ENCODE results near the gene XXYLT1. TPM values are rescaled to one million over a fixed set of nuclear protein-coding genes. Genes with fewer than 3 reads are reported as not detected.

The XXYLT1 gene
- total RNA-seq, 1 donor from 2014 or later: 13.6 TPM

DNA sequence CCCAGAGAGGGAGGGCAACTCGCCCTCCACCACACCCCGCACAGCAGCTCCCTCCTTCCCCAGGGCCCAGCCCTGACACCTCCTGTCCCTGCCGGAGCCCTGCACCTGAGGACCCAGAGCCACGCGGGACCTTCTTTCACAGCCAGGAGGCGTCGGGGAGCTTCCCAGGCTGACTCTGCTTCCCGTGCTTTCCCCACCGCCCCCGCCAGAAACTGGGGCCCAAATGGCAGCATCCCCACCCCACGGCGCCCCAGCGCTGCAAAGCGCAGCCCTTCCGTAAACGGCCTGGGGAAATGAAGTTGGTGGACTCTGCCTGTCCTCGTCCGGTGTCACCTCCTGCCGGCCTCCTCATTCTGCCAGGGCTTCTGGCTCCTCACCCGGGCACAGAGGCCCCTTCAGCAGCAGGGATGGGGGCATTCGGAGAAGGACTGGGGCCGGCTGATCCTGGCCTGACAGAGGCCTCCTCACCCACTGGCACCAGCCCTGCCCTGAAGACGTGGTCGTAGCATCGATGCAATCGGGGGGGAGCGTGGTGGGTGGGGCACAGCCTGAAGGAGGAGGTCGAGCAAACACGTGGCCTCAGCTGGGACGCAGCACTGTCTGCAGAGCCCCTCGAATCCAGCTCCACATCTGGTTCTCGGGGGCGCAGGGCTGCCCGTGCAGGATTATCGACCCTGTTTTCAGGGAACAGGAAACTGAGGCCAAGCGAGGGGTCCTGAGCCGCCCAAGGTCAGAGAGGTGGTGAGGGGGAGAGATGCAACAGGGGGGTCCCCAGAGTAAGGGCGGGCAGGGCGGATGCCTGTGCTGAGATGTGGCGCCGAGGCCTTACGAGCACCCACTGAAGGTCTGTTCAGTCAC lies 235.4 kb downstream of the XXYLT1 start:
- H3K27me3 ChIP-seq (ENCODE audit: control insufficient read depth in 3 of 3, insufficient read depth in 3 of 3, low read length in 3 of 3): peaks cover 0 to 3% (median 0%) of the 10 kb centered on the region in 3 donors
- no peaks in the 10 kb centered on the region for H3K9me3 ChIP-seq (ENCODE audit: control insufficient read depth in 3 of 3, low read length in 3 of 3)
- no peak overlapping the region for H3K9ac ChIP-seq (ENCODE audit: low read depth in 1 of 3, low read length in 3 of 3)
- H3K4me3 ChIP-seq (ENCODE audit: low read length in 3 of 3): no peak overlapping the region
- no peaks in the 10 kb centered on the region for H3K36me3 ChIP-seq (ENCODE audit: control insufficient read depth in 3 of 3, insufficient read depth in 3 of 3, low read length in 3 of 3)
- no peak overlapping the region for H3K27ac ChIP-seq (ENCODE audit: low read depth, low read length)
- H3K4me1 ChIP-seq (ENCODE audit: control insufficient read depth in 3 of 3, insufficient read depth in 3 of 3, low read length in 3 of 3): peaks cover 0 to 4% (median 2%) of the 10 kb centered on the region in 3 donors

DNA sequence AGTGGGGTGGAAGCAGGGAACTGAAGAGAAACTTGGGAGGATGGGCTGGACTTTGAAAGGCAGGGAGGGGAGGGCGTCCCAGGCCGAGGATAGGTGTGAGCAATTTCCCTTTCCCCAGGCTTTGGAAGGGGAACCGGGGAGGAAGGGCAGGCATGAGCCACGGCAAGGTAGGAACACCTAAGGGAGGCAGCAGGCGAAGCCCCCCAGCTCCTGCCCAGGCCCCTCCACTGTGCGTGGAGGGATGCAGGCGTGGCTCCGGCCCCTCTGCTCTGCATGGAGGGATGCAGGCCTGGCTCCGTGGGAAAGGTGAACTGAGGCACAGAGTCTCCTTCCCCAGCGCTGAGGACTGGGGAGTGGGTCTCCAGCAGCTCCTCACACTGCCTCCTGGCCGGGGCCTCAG lies 236.4 kb downstream of the XXYLT1 start:
- Histone ChIP-seq H3K27me3 (ENCODE audit: control insufficient read depth in 3 of 3, insufficient read depth in 3 of 3, low read length in 3 of 3) (peaks cover 0 to 3% (median 0%) of the 10 kb centered on the region in 3 donors), H3K4me1 (ENCODE audit: control insufficient read depth in 3 of 3, insufficient read depth in 3 of 3, low read length in 3 of 3) (peaks cover 0 to 4% (median 2%) of the 10 kb centered on the region in 3 donors), H3K36me3 (ENCODE audit: control insufficient read depth in 3 of 3, insufficient read depth in 3 of 3, low read length in 3 of 3) (no peaks in the 10 kb centered on the region), H3K9me3 (ENCODE audit: control insufficient read depth in 3 of 3, low read length in 3 of 3) (no peaks in the 10 kb centered on the region), H3K4me3 (ENCODE audit: low read length in 3 of 3) (no peak overlapping the region), H3K27ac (ENCODE audit: low read depth, low read length) (no peak overlapping the region), H3K9ac (ENCODE audit: low read depth in 1 of 3, low read length in 3 of 3) (no peak overlapping the region)

- Histone ChIP-seq H3K9ac (ENCODE audit: low read depth in 1 of 3, low read length in 3 of 3) (no peak overlapping the region), H3K27ac (ENCODE audit: low read depth, low read length) (no peak overlapping the region), H3K4me3 (ENCODE audit: low read length in 3 of 3) (no peak overlapping the region), H3K9me3 (ENCODE audit: control insufficient read depth in 3 of 3, low read length in 3 of 3) (no peaks in the 10 kb centered on the region), H3K36me3 (ENCODE audit: control insufficient read depth in 3 of 3, insufficient read depth in 3 of 3, low read length in 3 of 3) (no peaks in the 10 kb centered on the region), H3K27me3 (ENCODE audit: control insufficient read depth in 3 of 3, insufficient read depth in 3 of 3, low read length in 3 of 3) (peaks cover 0 to 3% (median 0%) of the 10 kb centered on the region in 3 donors), H3K4me1 (ENCODE audit: control insufficient read depth in 3 of 3, insufficient read depth in 3 of 3, low read length in 3 of 3) (peaks cover 0 to 4% (median 4%) of the 10 kb centered on the region in 3 donors)
Measured at GRCh38 chr3:195034101-195034500, 236.9 kb downstream of the XXYLT1 start.

GRCh38 chr3:195033531-195034091 lies 237.3 kb downstream of the XXYLT1 start:
- no peaks in the 10 kb centered on the region for H3K36me3 ChIP-seq (ENCODE audit: control insufficient read depth in 3 of 3, insufficient read depth in 3 of 3, low read length in 3 of 3)
- no peaks in the 10 kb centered on the region for H3K9me3 ChIP-seq (ENCODE audit: control insufficient read depth in 3 of 3, low read length in 3 of 3)
- peaks cover 0 to 3% (median 0%) of the 10 kb centered on the region in 3 donors for H3K27me3 ChIP-seq (ENCODE audit: control insufficient read depth in 3 of 3, insufficient read depth in 3 of 3, low read length in 3 of 3)
- H3K4me3 ChIP-seq (ENCODE audit: low read length in 3 of 3): no peak overlapping the region
- no peak overlapping the region for H3K27ac ChIP-seq (ENCODE audit: low read depth, low read length)
- H3K4me1 ChIP-seq (ENCODE audit: control insufficient read depth in 3 of 3, insufficient read depth in 3 of 3, low read length in 3 of 3): peaks cover 0 to 6% (median 4%) of the 10 kb centered on the region in 3 donors
- H3K9ac ChIP-seq (ENCODE audit: low read depth in 1 of 3, low read length in 3 of 3): no peak overlapping the region

GRCh38 chr3:195032955-195033354 lies 238.0 kb downstream of the XXYLT1 start:
- H3K27me3 ChIP-seq (ENCODE audit: control insufficient read depth in 3 of 3, insufficient read depth in 3 of 3, low read length in 3 of 3): peaks cover 0 to 3% (median 0%) of the 10 kb centered on the region in 3 donors
- H3K4me3 ChIP-seq (ENCODE audit: low read length in 3 of 3): no peak overlapping the region
- peaks cover 0 to 6% (median 4%) of the 10 kb centered on the region in 3 donors for H3K4me1 ChIP-seq (ENCODE audit: control insufficient read depth in 3 of 3, insufficient read depth in 3 of 3, low read length in 3 of 3)

GRCh38 chr3:195032106-195032759 lies 238.7 kb downstream of the XXYLT1 start:
- Histone ChIP-seq H3K9me3 (ENCODE audit: control insufficient read depth in 3 of 3, low read length in 3 of 3) (no peaks in the 10 kb centered on the region), H3K36me3 (ENCODE audit: control insufficient read depth in 3 of 3, insufficient read depth in 3 of 3, low read length in 3 of 3) (no peaks in the 10 kb centered on the region), H3K4me1 (ENCODE audit: control insufficient read depth in 3 of 3, insufficient read depth in 3 of 3, low read length in 3 of 3) (peaks cover 0 to 6% (median 4%) of the 10 kb centered on the region in 3 donors), H3K27ac (ENCODE audit: low read depth, low read length) (peak overlapping the region; percentile 80), H3K9ac (ENCODE audit: low read depth in 1 of 3, low read length in 3 of 3) (no peak overlapping the region), H3K4me3 (ENCODE audit: low read length in 3 of 3) (no peak overlapping the region), H3K27me3 (ENCODE audit: control insufficient read depth in 3 of 3, insufficient read depth in 3 of 3, low read length in 3 of 3) (peaks cover 0 to 3% (median 0%) of the 10 kb centered on the region in 3 donors)

More at GRCh38 chr3:195032955-195033354, 238.0 kb downstream of the XXYLT1 start:
- no peaks in the 10 kb centered on the region for H3K9me3 ChIP-seq (ENCODE audit: control insufficient read depth in 3 of 3, low read length in 3 of 3)
- H3K27ac ChIP-seq (ENCODE audit: low read depth, low read length): no peak overlapping the region
- no peaks in the 10 kb centered on the region for H3K36me3 ChIP-seq (ENCODE audit: control insufficient read depth in 3 of 3, insufficient read depth in 3 of 3, low read length in 3 of 3)
- H3K9ac ChIP-seq (ENCODE audit: low read depth in 1 of 3, low read length in 3 of 3): no peak overlapping the region

DNA sequence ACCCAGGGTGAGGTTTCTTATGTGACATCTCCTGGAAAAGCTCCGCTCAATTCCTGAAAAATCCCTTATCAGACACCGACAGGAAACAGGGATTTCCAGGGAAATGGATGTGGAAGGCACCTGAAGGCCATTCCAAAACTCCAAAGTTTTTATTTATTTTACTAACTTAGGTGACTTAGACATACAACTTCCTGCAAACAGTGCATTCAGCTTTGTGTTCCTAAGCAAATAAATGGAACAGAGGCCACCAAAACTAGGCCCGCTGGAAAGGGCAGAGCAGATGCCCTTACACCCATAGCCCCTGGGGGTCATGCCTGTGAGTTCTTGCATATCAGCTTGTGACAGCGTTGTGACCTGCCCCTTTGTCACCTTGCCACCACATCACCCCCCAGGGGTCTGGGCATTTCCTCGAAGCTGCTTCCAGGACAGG lies 239.4 kb downstream of the XXYLT1 start:
- Histone ChIP-seq H3K4me3 (ENCODE audit: low read length in 3 of 3) (no peak overlapping the region), H3K36me3 (ENCODE audit: control insufficient read depth in 3 of 3, insufficient read depth in 3 of 3, low read length in 3 of 3) (no peaks in the 10 kb centered on the region), H3K9me3 (ENCODE audit: control insufficient read depth in 3 of 3, low read length in 3 of 3) (no peaks in the 10 kb centered on the region), H3K4me1 (ENCODE audit: control insufficient read depth in 3 of 3, insufficient read depth in 3 of 3, low read length in 3 of 3) (peaks cover 0 to 6% (median 4%) of the 10 kb centered on the region in 3 donors), H3K27me3 (ENCODE audit: control insufficient read depth in 3 of 3, insufficient read depth in 3 of 3, low read length in 3 of 3) (no peaks in the 10 kb centered on the region), H3K27ac (ENCODE audit: low read depth, low read length) (peak overlapping the region; percentile 80), H3K9ac (ENCODE audit: low read depth in 1 of 3, low read length in 3 of 3) (no peak overlapping the region)

DNA sequence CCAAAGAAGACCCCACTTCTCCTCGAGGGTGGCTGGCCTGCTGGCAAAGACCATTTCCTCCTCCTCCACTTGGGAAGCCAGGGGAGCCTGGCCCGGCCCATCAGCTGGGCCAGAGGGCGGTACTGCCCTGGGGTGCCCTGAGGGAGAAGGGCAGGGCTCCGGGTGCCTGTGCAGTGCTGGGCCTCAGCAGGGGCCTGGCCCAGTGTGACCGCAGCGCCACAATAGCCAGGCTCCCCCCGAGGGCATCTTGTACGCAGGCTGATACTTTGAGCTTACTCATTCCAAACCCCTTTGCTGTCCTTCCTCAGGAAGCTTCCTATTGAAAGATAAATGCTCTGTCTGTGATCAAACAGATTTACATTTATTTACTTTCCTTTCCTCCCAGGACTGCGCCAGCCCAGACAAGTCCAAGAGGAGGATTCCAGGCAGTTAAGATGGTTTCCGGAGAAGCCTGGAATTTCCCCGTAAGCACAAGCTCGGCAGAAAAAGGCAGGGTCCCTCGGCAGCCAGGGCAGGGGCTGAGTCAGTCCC lies 240.1 kb downstream of the XXYLT1 start:
- Histone ChIP-seq H3K4me3 (ENCODE audit: low read length in 3 of 3) (no peak overlapping the region), H3K9me3 (ENCODE audit: control insufficient read depth in 3 of 3, low read length in 3 of 3) (no peaks in the 10 kb centered on the region), H3K36me3 (ENCODE audit: control insufficient read depth in 3 of 3, insufficient read depth in 3 of 3, low read length in 3 of 3) (no peaks in the 10 kb centered on the region), H3K27me3 (ENCODE audit: control insufficient read depth in 3 of 3, insufficient read depth in 3 of 3, low read length in 3 of 3) (no peaks in the 10 kb centered on the region), H3K9ac (ENCODE audit: low read depth in 1 of 3, low read length in 3 of 3) (peak overlapping the region in 1 of 3 donors; percentile 21), H3K27ac (ENCODE audit: low read depth, low read length) (peak overlapping the region; percentile 80), H3K4me1 (ENCODE audit: control insufficient read depth in 3 of 3, insufficient read depth in 3 of 3, low read length in 3 of 3) (peaks cover 0 to 6% (median 4%) of the 10 kb centered on the region in 3 donors)

GRCh38 chr3:195028877-195029606 lies 241.9 kb downstream of the XXYLT1 start:
- Histone ChIP-seq H3K36me3 (ENCODE audit: control insufficient read depth in 3 of 3, insufficient read depth in 3 of 3, low read length in 3 of 3) (no peaks in the 10 kb centered on the region), H3K4me1 (ENCODE audit: control insufficient read depth in 3 of 3, insufficient read depth in 3 of 3, low read length in 3 of 3) (peaks cover 0 to 6% (median 4%) of the 10 kb centered on the region in 3 donors), H3K4me3 (ENCODE audit: low read length in 3 of 3) (no peak overlapping the region), H3K27ac (ENCODE audit: low read depth, low read length) (no peak overlapping the region), H3K9me3 (ENCODE audit: control insufficient read depth in 3 of 3, low read length in 3 of 3) (no peaks in the 10 kb centered on the region), H3K9ac (ENCODE audit: low read depth in 1 of 3, low read length in 3 of 3) (no peak overlapping the region), H3K27me3 (ENCODE audit: control insufficient read depth in 3 of 3, insufficient read depth in 3 of 3, low read length in 3 of 3) (no peaks in the 10 kb centered on the region)

All from skeletal muscle tissue (tissue), 4 donors.